Calu3 (cell line): ENCODE results near the gene MACROD2. TPM values are rescaled to one million over a fixed set of nuclear protein-coding genes. Genes with fewer than 3 reads are reported as not detected.

Experiments used
- BruUV-seq: library from RNA; stranded (reverse); fragments of 400-500 nt; replicated peaks from 2 replicates; lab custom pipeline; 2021; lab: Mats Ljungman, UMichigan
- CTCF ChIA-PET: fragments of 300-600 bp; sonication (Branson Sonifier 250); formaldehyde crosslinking; loops from one replicate; lab custom pipeline; 2022; ENCODE audit warnings: antibody characterized with exemption; lab: Charles Lee
- DNase-seq: peaks from one replicate; pipeline ENCODE4 v3.0.0; 2022
- H3K27ac Mint-ChIP-seq: one replicate; pipeline ENCODE4 v1.8.0; 2022; ENCODE audit warnings: mixed read lengths; ENCODE audit not compliant: unreplicated experiment
- H3K27me3 Mint-ChIP-seq: one replicate; pipeline ENCODE4 v1.8.0; 2022; ENCODE audit warnings: mixed read lengths; ENCODE audit not compliant: unreplicated experiment
- H3K36me3 Mint-ChIP-seq: one replicate; pipeline ENCODE4 v1.8.0; 2022; ENCODE audit warnings: mild to moderate bottlenecking, moderate library complexity, mixed read lengths; ENCODE audit not compliant: insufficient read depth, unreplicated experiment
- H3K4me1 Mint-ChIP-seq: one replicate; pipeline ENCODE4 v1.8.0; 2022; ENCODE audit warnings: mild to moderate bottlenecking, low read depth, mixed read lengths; ENCODE audit not compliant: unreplicated experiment
- H3K4me3 Mint-ChIP-seq: one replicate; pipeline ENCODE4 v1.8.0; 2022; ENCODE audit warnings: mild to moderate bottlenecking, low read depth, moderate library complexity, mixed read lengths; ENCODE audit not compliant: unreplicated experiment
- H3K9me3 Mint-ChIP-seq: one replicate; pipeline ENCODE4 v1.8.0; 2022; ENCODE audit warnings: low read depth, mixed read lengths; ENCODE audit not compliant: unreplicated experiment
- intact Hi-C: fragments of 100-400 bp; cut with micrococcal nuclease; formaldehyde crosslinking; loops from one replicate; pipeline ENCODE4 v1.10.0; 2022; ENCODE audit not compliant: unreplicated experiment
- total RNA-seq: library from RNA; stranded (reverse); gene quantifications from 2 replicates; pipeline ENCODE4 v1.2.3, GENCODE V29; 2022
- TF ChIP-seq, protein P1 (sequence below): fragments of 200-600 bp; IDR thresholded peaks from one replicate; pipeline ENCODE4 v1.8.0; 2022; ENCODE audit warnings: antibody characterized with exemption; ENCODE audit not compliant: unreplicated experiment

MACROD2 gene
- total RNA-seq, 1 experiment from 2014 or later = 29.4 TPM

GRCh38 chr20:15081261-15081660, 1085.9 kb downstream of the MACROD2 start:
- Mint-ChIP-seq H3K4me3 (no peak overlapping the region), H3K4me1 (no peaks in the 10 kb centered on the region), H3K27me3 (no peaks in the 10 kb centered on the region), H3K9me3 (no peaks in the 10 kb centered on the region), H3K36me3 (no peaks in the 10 kb centered on the region), H3K27ac (no peak overlapping the region)
- TF ChIP-seq, protein P1, sequence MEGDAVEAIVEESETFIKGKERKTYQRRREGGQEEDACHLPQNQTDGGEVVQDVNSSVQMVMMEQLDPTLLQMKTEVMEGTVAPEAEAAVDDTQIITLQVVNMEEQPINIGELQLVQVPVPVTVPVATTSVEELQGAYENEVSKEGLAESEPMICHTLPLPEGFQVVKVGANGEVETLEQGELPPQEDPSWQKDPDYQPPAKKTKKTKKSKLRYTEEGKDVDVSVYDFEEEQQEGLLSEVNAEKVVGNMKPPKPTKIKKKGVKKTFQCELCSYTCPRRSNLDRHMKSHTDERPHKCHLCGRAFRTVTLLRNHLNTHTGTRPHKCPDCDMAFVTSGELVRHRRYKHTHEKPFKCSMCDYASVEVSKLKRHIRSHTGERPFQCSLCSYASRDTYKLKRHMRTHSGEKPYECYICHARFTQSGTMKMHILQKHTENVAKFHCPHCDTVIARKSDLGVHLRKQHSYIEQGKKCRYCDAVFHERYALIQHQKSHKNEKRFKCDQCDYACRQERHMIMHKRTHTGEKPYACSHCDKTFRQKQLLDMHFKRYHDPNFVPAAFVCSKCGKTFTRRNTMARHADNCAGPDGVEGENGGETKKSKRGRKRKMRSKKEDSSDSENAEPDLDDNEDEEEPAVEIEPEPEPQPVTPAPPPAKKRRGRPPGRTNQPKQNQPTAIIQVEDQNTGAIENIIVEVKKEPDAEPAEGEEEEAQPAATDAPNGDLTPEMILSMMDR = no peak
- intact Hi-C loops = no loop called here
- DNase-seq = no peak
- no TSS peak for BruUV-seq
- CTCF ChIA-PET = no interaction called here

- DNase-seq = no peak
- Mint-ChIP-seq H3K9me3 (no peaks in the 10 kb centered on the region), H3K36me3 (no peaks in the 10 kb centered on the region), H3K4me3 (no peak overlapping the region), H3K27me3 (no peaks in the 10 kb centered on the region), H3K27ac (no peak overlapping the region), H3K4me1 (no peaks in the 10 kb centered on the region)
- CTCF ChIA-PET = no interaction called here
- no TSS peak for BruUV-seq
- intact Hi-C loops = no loop called here
- TF ChIP-seq, protein P1 = no peak
These were observed 1096.2 kb downstream of the MACROD2 start for GRCh38 chr20:15091421-15092037.

- intact Hi-C loops = no loop called here
- H3K4me1 Mint-ChIP-seq = no peaks in the 10 kb centered on the region
- no peaks in the 10 kb centered on the region for H3K9me3 Mint-ChIP-seq
- no peak for DNase-seq
- TF ChIP-seq, protein P1 = no peak
- no peaks in the 10 kb centered on the region for H3K27me3 Mint-ChIP-seq
- no TSS peak for BruUV-seq
- CTCF ChIA-PET = no interaction called here
- no peak overlapping the region for H3K27ac Mint-ChIP-seq
- no peak overlapping the region for H3K4me3 Mint-ChIP-seq
- no peaks in the 10 kb centered on the region for H3K36me3 Mint-ChIP-seq
These were observed 1103.0 kb downstream of the MACROD2 start for GRCh38 chr20:15098351-15098750.

DNA sequence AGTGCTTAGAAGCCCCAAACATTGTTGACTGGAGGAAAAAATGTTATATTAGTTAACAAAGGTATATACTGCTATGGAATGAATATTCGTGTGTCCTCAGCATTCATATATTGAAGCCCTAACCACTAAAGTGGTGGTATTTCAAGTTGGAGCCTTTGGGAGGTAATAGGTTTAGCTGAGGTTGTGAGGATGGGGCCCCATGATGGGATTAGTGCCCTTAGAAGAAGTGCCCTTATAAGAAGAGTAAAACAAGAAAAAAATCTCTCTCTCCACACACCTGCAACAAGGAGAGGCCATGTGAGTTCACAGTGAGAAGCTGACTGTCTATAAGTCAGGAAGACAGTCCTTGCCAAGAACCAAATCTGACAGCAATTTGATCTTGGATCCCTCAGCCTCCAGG, 1103.8 kb downstream of the MACROD2 start:
- no peaks in the 10 kb centered on the region for H3K27me3 Mint-ChIP-seq
- intact Hi-C loops = no loop called here
- H3K27ac Mint-ChIP-seq = no peak overlapping the region
- H3K9me3 Mint-ChIP-seq = no peaks in the 10 kb centered on the region
- no peak for DNase-seq
- CTCF ChIA-PET = no interaction called here
- no peaks in the 10 kb centered on the region for H3K4me1 Mint-ChIP-seq
- no peaks in the 10 kb centered on the region for H3K36me3 Mint-ChIP-seq
- TF ChIP-seq, protein P1 = no peak
- no TSS peak for BruUV-seq
- no peak overlapping the region for H3K4me3 Mint-ChIP-seq
